ENCODE results near the gene DNAJC27.
"Not testable (repeated sequence)": the region's sequence is repeated elsewhere in the genome, so short reads cannot be mapped to it uniquely, and the experiment has no call there.

DNAJC27 gene

GRCh38 chr2:24971536-24972314 is at the start of gene DNAJC27:
Gene DNAJC27, minus strand, starts transcription at chr2:24971955. Its CDS starts 51 bp downstream, at chr2:24971904.
- Mint-ChIP-seq H3K27ac (peak within 1 kb of the TSS; percentile 99), H3K36me3 (ENCODE audit: low read depth) (peaks cover 24% of the 10 kb centered on the region), H3K4me1 (ENCODE audit: low read depth) (peaks cover 10% of the 10 kb centered on the region), H3K27me3 (no peaks in the 10 kb centered on the region), H3K9me3 (no peaks in the 10 kb centered on the region), H3K4me3 (peak within 1 kb of the TSS; percentile 100)
- intact Hi-C loops (cut with micrococcal nuclease): loop anchor here (2.0 kb wide), 1 partner anchor 71 kb away; the partner anchor contains the start of gene EFR3B

DNA sequence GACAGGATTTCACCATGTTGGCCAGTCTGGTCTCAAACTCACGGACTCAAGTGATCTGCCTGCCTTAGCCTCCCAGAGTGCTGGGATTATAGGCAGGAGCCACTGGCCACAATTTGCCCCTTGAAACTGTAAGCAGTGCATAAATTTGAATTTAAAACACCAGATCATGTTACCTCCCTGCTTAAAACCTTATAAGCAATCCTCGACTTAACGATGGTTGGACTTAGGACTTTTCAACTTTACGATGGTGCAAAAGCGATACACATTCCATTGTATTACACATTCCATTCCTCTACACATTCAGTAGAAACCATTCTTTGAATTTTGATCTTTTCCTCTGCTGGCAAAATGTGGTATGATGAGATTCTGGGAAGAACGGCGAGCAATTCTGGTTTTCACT is 46.9 kb upstream of the DNAJC27 start:
- no peak overlapping the region for H3K4me3 Mint-ChIP-seq
- intact Hi-C loops (cut with micrococcal nuclease): no loop called here
- H3K9me3 Mint-ChIP-seq: no peaks in the 10 kb centered on the region
- H3K36me3 Mint-ChIP-seq (ENCODE audit: low read depth): no peaks in the 10 kb centered on the region
- H3K27me3 Mint-ChIP-seq: peaks cover 18% of the 10 kb centered on the region
- no peak overlapping the region for H3K27ac Mint-ChIP-seq
- peaks cover 11% of the 10 kb centered on the region for H3K4me1 Mint-ChIP-seq (ENCODE audit: low read depth)

- H3K4me1 Mint-ChIP-seq (ENCODE audit: low read depth): peaks cover 7% of the 10 kb centered on the region
- no peak overlapping the region for H3K27ac Mint-ChIP-seq
- intact Hi-C loops (cut with micrococcal nuclease): no loop called here
- no peaks in the 10 kb centered on the region for H3K9me3 Mint-ChIP-seq
- no peak overlapping the region for H3K4me3 Mint-ChIP-seq
- H3K27me3 Mint-ChIP-seq: peaks cover 6% of the 10 kb centered on the region
- no peaks in the 10 kb centered on the region for H3K36me3 Mint-ChIP-seq (ENCODE audit: low read depth)
These were observed 42.9 kb upstream of the DNAJC27 start for GRCh38 chr2:25014631-25015030.

GRCh38 chr2:25011342-25011741 is 39.6 kb upstream of the DNAJC27 start:
- H3K27ac Mint-ChIP-seq; H3K4me1 Mint-ChIP-seq (ENCODE audit: low read depth); H3K4me3 Mint-ChIP-seq; intact Hi-C loops (cut with micrococcal nuclease); H3K36me3 Mint-ChIP-seq (ENCODE audit: low read depth); H3K27me3 Mint-ChIP-seq; H3K9me3 Mint-ChIP-seq: not testable (repeated sequence)

- Mint-ChIP-seq H3K9me3 (no peaks in the 10 kb centered on the region), H3K4me1 (ENCODE audit: low read depth) (peaks cover 8% of the 10 kb centered on the region), H3K4me3 (no peak overlapping the region), H3K27me3 (peaks cover 2% of the 10 kb centered on the region), H3K27ac (no peak overlapping the region), H3K36me3 (ENCODE audit: low read depth) (no peaks in the 10 kb centered on the region)
- intact Hi-C loops (cut with micrococcal nuclease): no loop called here
These were observed 38.2 kb upstream of the DNAJC27 start for GRCh38 chr2:25009954-25010353.

GRCh38 chr2:25002066-25002465 is 30.3 kb upstream of the DNAJC27 start:
- Mint-ChIP-seq H3K4me3 (no peak overlapping the region), H3K27me3 (peaks cover 2% of the 10 kb centered on the region), H3K9me3 (no peaks in the 10 kb centered on the region), H3K4me1 (ENCODE audit: low read depth) (peaks cover 1% of the 10 kb centered on the region), H3K27ac (no peak overlapping the region), H3K36me3 (ENCODE audit: low read depth) (no peaks in the 10 kb centered on the region)
- intact Hi-C loops (cut with micrococcal nuclease): no loop called here

- H3K27me3 Mint-ChIP-seq: peaks cover 2% of the 10 kb centered on the region
These were observed 29.5 kb upstream of the DNAJC27 start for GRCh38 chr2:25001325-25001637.

DNA sequence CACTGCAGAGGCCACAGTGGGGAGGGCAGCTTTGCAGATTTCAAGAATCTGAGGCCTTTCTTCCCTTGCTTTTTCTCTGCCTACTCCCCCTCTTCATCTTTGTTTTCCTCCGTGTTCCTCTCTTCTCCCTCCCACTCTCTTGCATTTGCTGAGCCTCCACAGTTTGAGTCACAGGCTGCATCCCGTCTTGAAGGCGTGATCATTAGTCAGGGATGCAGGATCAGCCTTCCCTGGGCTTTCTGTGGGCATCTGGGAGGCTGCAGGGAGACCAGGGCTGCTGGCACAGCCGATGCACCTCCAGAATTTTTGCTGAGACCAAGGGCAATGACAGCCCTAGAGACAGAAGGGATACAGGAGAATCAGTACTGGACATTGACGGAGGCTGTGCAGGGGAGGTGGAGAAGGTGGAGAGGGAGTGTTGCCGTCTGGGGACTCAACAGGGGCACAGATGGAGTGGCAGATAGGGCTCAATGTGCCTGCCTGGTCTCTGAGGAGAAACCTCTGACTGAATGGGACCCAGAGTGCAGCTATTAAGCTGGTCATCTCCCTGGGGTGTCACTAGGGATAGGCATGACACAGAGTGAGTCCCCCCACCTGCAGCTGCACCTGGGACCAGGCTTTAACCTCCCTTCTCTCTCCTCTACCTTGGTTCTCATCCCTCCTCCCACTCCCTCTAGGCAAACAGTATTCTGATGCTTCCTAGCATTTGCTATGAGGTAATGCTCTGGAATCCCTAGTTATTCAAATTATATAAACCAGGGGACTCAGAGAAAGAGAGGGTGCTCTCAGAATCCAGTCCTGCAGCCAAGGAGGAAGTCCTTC is 29.0 kb upstream of the DNAJC27 start:
- Mint-ChIP-seq H3K4me1 (ENCODE audit: low read depth) (peaks cover 6% of the 10 kb centered on the region), H3K4me3 (no peak overlapping the region), H3K27ac (no peak overlapping the region), H3K9me3 (no peaks in the 10 kb centered on the region), H3K36me3 (ENCODE audit: low read depth) (no peaks in the 10 kb centered on the region), H3K27me3 (no peaks in the 10 kb centered on the region)
- intact Hi-C loops (cut with micrococcal nuclease): no loop called here

More at GRCh38 chr2:25001325-25001637, 29.5 kb upstream of the DNAJC27 start:
- intact Hi-C loops (cut with micrococcal nuclease): no loop called here
- Mint-ChIP-seq H3K36me3 (ENCODE audit: low read depth) (no peaks in the 10 kb centered on the region), H3K4me1 (ENCODE audit: low read depth) (peaks cover 6% of the 10 kb centered on the region), H3K27ac (no peak overlapping the region), H3K4me3 (no peak overlapping the region), H3K9me3 (no peaks in the 10 kb centered on the region)

DNA sequence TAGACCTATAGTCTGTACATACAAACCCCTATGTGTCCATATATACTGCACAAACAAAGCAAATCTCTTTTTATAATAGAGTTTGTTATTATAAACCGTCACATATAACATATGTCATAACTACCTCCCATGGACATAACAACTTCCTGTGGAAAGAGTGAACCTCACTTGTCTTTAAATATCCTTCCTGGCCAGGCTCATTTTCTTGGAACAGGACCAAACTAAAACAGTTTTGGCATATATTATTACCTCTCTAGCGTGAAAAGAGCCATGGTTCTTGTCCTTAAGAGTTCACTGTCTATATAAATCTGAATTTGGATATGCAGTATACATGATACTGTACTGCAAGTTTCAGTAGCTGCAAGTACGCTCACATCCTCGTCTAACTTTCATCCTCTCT is 28.3 kb upstream of the DNAJC27 start:
- peaks cover 6% of the 10 kb centered on the region for H3K4me1 Mint-ChIP-seq (ENCODE audit: low read depth)
- H3K4me3 Mint-ChIP-seq: no peak overlapping the region
- H3K9me3 Mint-ChIP-seq: no peaks in the 10 kb centered on the region
- H3K27ac Mint-ChIP-seq: no peak overlapping the region
- no peaks in the 10 kb centered on the region for H3K27me3 Mint-ChIP-seq
- intact Hi-C loops (cut with micrococcal nuclease): no loop called here
- H3K36me3 Mint-ChIP-seq (ENCODE audit: low read depth): no peaks in the 10 kb centered on the region

DNA sequence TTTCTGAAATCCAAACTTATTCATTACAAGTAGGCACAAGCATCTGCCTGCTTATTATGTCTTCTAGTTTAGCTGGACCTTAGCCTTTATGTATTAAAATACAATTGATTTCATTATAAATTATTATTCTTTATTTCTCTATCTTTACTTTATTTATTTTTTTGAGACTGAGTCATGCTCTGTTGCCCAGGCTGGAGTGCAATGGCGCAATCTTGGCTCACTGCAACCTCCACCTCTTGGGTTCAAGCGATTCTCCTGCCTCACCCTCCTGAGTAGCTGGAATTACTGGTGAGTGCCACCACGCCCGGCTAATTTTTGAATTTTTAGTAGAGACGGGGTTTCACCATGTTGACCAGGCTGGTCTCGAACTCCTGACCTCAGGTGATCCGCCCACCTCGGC is 27.3 kb upstream of the DNAJC27 start:
- intact Hi-C loops (cut with micrococcal nuclease); H3K27me3 Mint-ChIP-seq; H3K9me3 Mint-ChIP-seq; H3K4me3 Mint-ChIP-seq; H3K4me1 Mint-ChIP-seq (ENCODE audit: low read depth); H3K36me3 Mint-ChIP-seq (ENCODE audit: low read depth); H3K27ac Mint-ChIP-seq: not testable (repeated sequence)

- H3K36me3 Mint-ChIP-seq (ENCODE audit: low read depth): no peaks in the 10 kb centered on the region
- peaks cover 6% of the 10 kb centered on the region for H3K4me1 Mint-ChIP-seq (ENCODE audit: low read depth)
- no peak overlapping the region for H3K27ac Mint-ChIP-seq
- no peak overlapping the region for H3K4me3 Mint-ChIP-seq
- intact Hi-C loops (cut with micrococcal nuclease): no loop called here
- peaks cover 7% of the 10 kb centered on the region for H3K27me3 Mint-ChIP-seq
- H3K9me3 Mint-ChIP-seq: no peaks in the 10 kb centered on the region
These were observed 22.5 kb upstream of the DNAJC27 start for GRCh38 chr2:24994146-24994724.

DNA sequence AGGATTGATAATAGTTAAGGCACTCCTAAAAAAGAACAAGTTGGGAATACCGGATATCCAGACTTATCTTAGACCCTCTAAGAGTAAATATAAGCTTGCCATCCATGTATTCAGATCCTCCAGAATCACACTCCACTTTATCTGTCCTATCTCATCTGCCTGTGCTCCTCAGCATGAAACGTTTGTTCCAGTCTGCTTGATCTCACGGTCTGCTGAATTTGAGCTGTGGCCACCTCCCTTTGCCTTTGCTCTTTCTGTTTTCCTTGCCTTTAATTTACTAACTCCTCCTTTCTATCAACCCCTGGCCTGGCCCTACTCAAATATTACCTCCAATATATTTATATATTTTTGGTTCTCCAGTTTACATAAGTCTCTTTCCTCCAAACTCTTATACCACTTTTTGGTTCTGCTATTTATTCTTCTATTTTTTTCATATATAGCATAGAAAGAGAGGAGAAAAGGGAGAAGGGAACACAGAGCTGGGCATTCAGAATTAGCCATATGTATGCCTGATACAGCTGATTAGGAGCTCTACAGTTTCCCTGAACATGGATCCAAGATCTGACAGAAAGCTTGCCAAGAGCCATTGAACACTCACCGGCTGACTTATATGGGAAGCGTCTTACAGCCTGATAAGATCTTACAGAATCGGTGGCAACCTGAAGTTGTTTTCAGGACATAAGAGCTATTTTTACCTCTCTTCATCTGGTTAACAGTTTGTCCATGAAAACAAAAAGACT is 21.8 kb upstream of the DNAJC27 start:
- intact Hi-C loops (cut with micrococcal nuclease): no loop called here
- H3K4me3 Mint-ChIP-seq: no peak overlapping the region
- peaks cover 6% of the 10 kb centered on the region for H3K4me1 Mint-ChIP-seq (ENCODE audit: low read depth)
- peaks cover 7% of the 10 kb centered on the region for H3K27me3 Mint-ChIP-seq
- no peaks in the 10 kb centered on the region for H3K36me3 Mint-ChIP-seq (ENCODE audit: low read depth)
- H3K9me3 Mint-ChIP-seq: no peaks in the 10 kb centered on the region
- H3K27ac Mint-ChIP-seq: no peak overlapping the region

DNA sequence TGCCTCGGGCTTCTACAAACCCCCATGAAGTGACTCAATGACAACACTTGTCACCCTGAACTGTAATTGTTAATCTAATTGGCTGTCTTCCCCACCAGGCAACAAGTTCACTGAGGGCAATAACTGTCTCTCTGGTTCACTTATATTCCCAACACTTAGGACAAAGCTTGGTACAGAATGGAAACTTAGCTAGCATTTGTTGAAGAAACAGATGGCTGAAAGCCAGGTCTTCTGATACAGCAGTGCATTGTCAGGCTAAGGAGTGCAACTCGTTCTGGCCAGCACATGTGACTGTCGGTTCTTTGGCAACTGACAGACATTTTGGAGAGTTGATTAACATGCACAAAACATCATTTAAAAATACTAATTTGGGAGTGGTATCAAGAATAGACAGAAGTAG is 14.6 kb upstream of the DNAJC27 start:
- Mint-ChIP-seq H3K36me3 (ENCODE audit: low read depth) (no peaks in the 10 kb centered on the region), H3K27ac (no peak overlapping the region), H3K27me3 (peaks cover 1% of the 10 kb centered on the region), H3K9me3 (no peaks in the 10 kb centered on the region), H3K4me1 (ENCODE audit: low read depth) (no peaks in the 10 kb centered on the region), H3K4me3 (no peak overlapping the region)
- intact Hi-C loops (cut with micrococcal nuclease): no loop called here

- intact Hi-C loops (cut with micrococcal nuclease): no loop called here
- Mint-ChIP-seq H3K27ac (no peak overlapping the region), H3K27me3 (peaks cover 1% of the 10 kb centered on the region), H3K9me3 (no peaks in the 10 kb centered on the region), H3K4me1 (ENCODE audit: low read depth) (no peaks in the 10 kb centered on the region), H3K36me3 (ENCODE audit: low read depth) (no peaks in the 10 kb centered on the region), H3K4me3 (no peak overlapping the region)
These were observed 13.8 kb upstream of the DNAJC27 start for GRCh38 chr2:24985511-24985910.

Measured in dendritic cell treated with granulocyte-macrophage colony-stimulating factor and Interleukin-4, amounts not matched to agents 40 ng/mL and 50 ng/mL, for 4 days (primary cell).